NT2/D1 (cell line): ENCODE results near the gene SBF2.
"Not testable (repeated sequence)": the region's sequence is repeated elsewhere in the genome, so short reads cannot be mapped to it uniquely, and the experiment has no call there.

Experiments
- YY1 ChIP-seq: IDR thresholded peaks from 2 replicates; pipeline ENCODE4 v1.6.1; 2011; ENCODE audit not compliant: insufficient read length, insufficient read depth
- ZNF274 ChIP-seq: IDR thresholded peaks from 2 replicates; pipeline ENCODE4 v1.6.1; 2011; ENCODE audit warnings: mild to moderate bottlenecking, low read depth, low read length

- TF ChIP-seq ZNF274, YY1: not testable (repeated sequence)
Observed at GRCh38 chr11:10087923-10088225, 206.1 kb downstream of the SBF2 start.
